ENCODE results near the gene GLS2. TPM values are rescaled to one million over a fixed set of nuclear protein-coding genes. Genes with fewer than 3 reads are reported as not detected.

The GLS2 gene
- polyA plus RNA-seq, 2 of the 4 experiments (the other 2 are of a cell fraction), result 0.36 to 0.44 TPM

DNA sequence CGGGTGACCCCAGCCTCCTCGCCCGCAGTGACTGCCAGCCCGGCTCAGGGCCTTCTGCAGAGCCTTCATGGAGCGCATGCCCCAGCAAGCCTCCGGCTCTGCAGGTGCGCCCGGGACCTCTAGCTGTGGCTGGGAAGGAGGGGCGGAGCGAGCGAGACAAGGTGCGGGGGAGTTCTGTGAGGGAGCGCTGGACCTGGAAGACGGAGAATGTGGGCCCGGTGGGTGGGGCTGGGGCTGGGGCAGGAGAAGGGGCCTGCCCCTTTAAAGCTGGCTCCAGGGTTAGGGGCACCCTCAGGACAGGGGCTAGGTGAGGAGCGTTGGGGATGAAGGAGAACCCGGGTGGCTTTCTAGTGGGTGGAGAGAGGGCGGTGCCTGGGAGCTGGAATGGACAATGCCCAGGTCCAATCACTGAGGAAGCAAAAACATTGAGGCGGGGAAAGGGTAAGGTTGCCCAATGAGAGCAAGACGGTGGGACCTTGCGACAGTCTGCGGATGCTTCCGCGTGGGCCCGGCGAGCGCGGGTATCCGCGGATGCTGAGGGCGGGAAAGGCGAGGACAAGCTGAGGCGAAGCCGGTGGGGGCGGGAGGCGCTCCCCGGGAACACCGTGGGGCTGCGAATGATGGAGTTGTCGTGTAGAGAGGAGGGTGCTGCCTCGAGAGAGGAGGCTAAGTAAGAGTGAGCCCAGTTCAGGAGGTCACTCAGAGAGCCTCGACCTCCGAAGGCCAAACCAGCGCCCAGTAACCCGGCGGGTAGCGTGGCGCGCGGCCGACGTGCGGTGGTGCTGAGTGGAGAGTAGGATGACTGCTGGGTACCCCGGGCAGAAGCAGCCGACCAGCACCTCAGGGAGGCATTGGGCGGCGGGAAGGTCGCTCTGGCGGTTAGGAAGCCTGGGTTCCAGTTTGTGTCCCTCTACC is at the start of gene GLS2 (continued):
- TF ChIP-seq, protein P1, sequence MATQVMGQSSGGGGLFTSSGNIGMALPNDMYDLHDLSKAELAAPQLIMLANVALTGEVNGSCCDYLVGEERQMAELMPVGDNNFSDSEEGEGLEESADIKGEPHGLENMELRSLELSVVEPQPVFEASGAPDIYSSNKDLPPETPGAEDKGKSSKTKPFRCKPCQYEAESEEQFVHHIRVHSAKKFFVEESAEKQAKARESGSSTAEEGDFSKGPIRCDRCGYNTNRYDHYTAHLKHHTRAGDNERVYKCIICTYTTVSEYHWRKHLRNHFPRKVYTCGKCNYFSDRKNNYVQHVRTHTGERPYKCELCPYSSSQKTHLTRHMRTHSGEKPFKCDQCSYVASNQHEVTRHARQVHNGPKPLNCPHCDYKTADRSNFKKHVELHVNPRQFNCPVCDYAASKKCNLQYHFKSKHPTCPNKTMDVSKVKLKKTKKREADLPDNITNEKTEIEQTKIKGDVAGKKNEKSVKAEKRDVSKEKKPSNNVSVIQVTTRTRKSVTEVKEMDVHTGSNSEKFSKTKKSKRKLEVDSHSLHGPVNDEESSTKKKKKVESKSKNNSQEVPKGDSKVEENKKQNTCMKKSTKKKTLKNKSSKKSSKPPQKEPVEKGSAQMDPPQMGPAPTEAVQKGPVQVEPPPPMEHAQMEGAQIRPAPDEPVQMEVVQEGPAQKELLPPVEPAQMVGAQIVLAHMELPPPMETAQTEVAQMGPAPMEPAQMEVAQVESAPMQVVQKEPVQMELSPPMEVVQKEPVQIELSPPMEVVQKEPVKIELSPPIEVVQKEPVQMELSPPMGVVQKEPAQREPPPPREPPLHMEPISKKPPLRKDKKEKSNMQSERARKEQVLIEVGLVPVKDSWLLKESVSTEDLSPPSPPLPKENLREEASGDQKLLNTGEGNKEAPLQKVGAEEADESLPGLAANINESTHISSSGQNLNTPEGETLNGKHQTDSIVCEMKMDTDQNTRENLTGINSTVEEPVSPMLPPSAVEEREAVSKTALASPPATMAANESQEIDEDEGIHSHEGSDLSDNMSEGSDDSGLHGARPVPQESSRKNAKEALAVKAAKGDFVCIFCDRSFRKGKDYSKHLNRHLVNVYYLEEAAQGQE (IDR thresholded peaks at IDR 0.05), result no peak
- TF ChIP-seq KDM1A (IDR thresholded peaks at IDR 0.05; ENCODE audit: low read depth) (no peak), CEBPB (IDR thresholded peaks at IDR 0.05) (peak in 1 of 2 experiments; percentile 47; a peak in 1 of 4 replicates)
- TF ChIP-seq, protein P2, sequence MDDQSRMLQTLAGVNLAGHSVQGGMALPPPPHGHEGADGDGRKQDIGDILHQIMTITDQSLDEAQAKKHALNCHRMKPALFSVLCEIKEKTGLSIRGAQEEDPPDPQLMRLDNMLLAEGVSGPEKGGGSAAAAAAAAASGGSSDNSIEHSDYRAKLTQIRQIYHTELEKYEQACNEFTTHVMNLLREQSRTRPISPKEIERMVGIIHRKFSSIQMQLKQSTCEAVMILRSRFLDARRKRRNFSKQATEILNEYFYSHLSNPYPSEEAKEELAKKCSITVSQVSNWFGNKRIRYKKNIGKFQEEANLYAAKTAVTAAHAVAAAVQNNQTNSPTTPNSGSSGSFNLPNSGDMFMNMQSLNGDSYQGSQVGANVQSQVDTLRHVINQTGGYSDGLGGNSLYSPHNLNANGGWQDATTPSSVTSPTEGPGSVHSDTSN (IDR thresholded peaks at IDR 0.05), result no peak

GRCh38 chr12:56537546-56537945 is 49.6 kb upstream of the GLS2 start:
- Histone ChIP-seq H3K4me3 (no peak overlapping the region), H3K27ac (peak overlapping the region in 1 of 2 experiments; percentile 65; a peak in 2 of 6 replicates), H3K9me3 (no peaks in the 10 kb centered on the region), H3K4me1 (peaks cover 28% of the 10 kb centered on the region), H3K4me2 (peak overlapping the region; percentile 71)
- no peak for FAIRE-seq
- ATAC-seq, result no peak; a peak in 2 of 6 replicates
- TF ChIP-seq KDM1A (IDR thresholded peaks at IDR 0.05; ENCODE audit: low read depth) (no peak), FOSL2 (IDR thresholded peaks at IDR 0.05) (no peak), FOSL2 (CRISPR knock-in tag; IDR thresholded peaks at IDR 0.05) (no peak), TFCP2L1 (CRISPR knock-in tag; IDR thresholded peaks at IDR 0.05) (no peak)
- TF ChIP-seq, protein P1 (IDR thresholded peaks at IDR 0.05), result no peak
- ChIA-PET CTCF (no interaction called here), POLR2A (no interaction called here)
- no peak for DNase-seq (ENCODE audit: low read depth in 1 of 2, low spot score in 1 of 2)

GRCh38 chr12:56530390-56531055 is 42.6 kb upstream of the GLS2 start:
- ChIA-PET CTCF (interaction anchor here (0.6 to 4.5 kb wide), 4 partner anchors 9 to 104 kb away, joined by 3 to 28 read pairs (median 8); no protein-coding TSS in a partner anchor), POLR2A (interaction anchor here (0.9 kb wide), 1 partner anchor 9 kb away, joined by 3 read pairs; the partner anchor contains the start of gene RBMS2)
- ATAC-seq, result no peak
- H3K4me3 ChIP-seq, result no peak overlapping the region
- no peak for DNase-seq (ENCODE audit: low read depth in 1 of 2, low spot score in 1 of 2)
- peaks cover 49% of the 10 kb centered on the region for H3K4me1 ChIP-seq
- no peaks in the 10 kb centered on the region for H3K9me3 ChIP-seq
- WGBS (ENCODE audit: missing lambda C conversion rate), result 67% methylated on average over 7 of the region's 7 CpGs
- peak overlapping the region; percentile 0 to 59; a peak in 3 of 6 replicates for H3K27ac ChIP-seq
- peak overlapping the region; percentile 39 for H3K4me2 ChIP-seq
- FAIRE-seq, result peak; percentile 18
- TF ChIP-seq KDM5A (IDR thresholded peaks at IDR 0.05) (no peak), HOXB13 (CRISPR knock-in tag; IDR thresholded peaks at IDR 0.05; ENCODE audit: low read depth) (no peak), CHD2 (IDR thresholded peaks at IDR 0.05; ENCODE audit: low read length, partially characterized antibody) (no peak), ESRRA (IDR thresholded peaks at IDR 0.05; ENCODE audit: borderline replicate concordance, low read length) (no peak), MAZ (IDR thresholded peaks at IDR 0.05; ENCODE audit: borderline replicate concordance, low read depth, low read length) (no peak), EHMT2 (IDR thresholded peaks at IDR 0.05; ENCODE audit: low read depth) (no peak), RFX5 (IDR thresholded peaks at IDR 0.05) (no peak), POLR2A (IDR thresholded peaks at IDR 0.05; ENCODE audit: low read length) (no peak), JUNB (IDR thresholded peaks at IDR 0.05) (no peak), EHF (CRISPR knock-in tag; IDR thresholded peaks at IDR 0.05) (no peak), BCL3 (IDR thresholded peaks at IDR 0.05) (no peak)
- TF ChIP-seq, protein P3, sequence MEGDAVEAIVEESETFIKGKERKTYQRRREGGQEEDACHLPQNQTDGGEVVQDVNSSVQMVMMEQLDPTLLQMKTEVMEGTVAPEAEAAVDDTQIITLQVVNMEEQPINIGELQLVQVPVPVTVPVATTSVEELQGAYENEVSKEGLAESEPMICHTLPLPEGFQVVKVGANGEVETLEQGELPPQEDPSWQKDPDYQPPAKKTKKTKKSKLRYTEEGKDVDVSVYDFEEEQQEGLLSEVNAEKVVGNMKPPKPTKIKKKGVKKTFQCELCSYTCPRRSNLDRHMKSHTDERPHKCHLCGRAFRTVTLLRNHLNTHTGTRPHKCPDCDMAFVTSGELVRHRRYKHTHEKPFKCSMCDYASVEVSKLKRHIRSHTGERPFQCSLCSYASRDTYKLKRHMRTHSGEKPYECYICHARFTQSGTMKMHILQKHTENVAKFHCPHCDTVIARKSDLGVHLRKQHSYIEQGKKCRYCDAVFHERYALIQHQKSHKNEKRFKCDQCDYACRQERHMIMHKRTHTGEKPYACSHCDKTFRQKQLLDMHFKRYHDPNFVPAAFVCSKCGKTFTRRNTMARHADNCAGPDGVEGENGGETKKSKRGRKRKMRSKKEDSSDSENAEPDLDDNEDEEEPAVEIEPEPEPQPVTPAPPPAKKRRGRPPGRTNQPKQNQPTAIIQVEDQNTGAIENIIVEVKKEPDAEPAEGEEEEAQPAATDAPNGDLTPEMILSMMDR (IDR thresholded peaks at IDR 0.05), result no peak

All from A549 (cell line).